ENCODE results near the gene TNFSF11. TPM values are rescaled to one million over a fixed set of nuclear protein-coding genes. Genes with fewer than 3 reads are reported as not detected.

TNFSF11 gene
- total and polyA plus RNA-seq, 2 donors from 2014 or later: 0.22 TPM; not detected in 1

- FAIRE-seq (no peak), DNase-seq (no peak)
- no peak for TF ChIP-seq CTCF (IDR thresholded peaks at IDR 0.05; ENCODE audit: borderline replicate concordance, extremely low read depth, insufficient read depth)
- Histone ChIP-seq H3K9me3 (ENCODE audit: control insufficient read depth in 2 of 3, insufficient read depth in 1 of 3, low read length in 3 of 3) (peaks cover 0 to 6% (median 0%) of the 10 kb centered on the region in 3 donors), H3K9ac (ENCODE audit: low read length in 3 of 3) (no peak overlapping the region), H3K4me1 (ENCODE audit: control insufficient read depth in 2 of 3, insufficient read depth in 2 of 3, low read depth in 1 of 3, low read length in 3 of 3) (no peaks in the 10 kb centered on the region), H3K36me3 (ENCODE audit: control insufficient read depth in 2 of 3, insufficient read depth in 3 of 3, low read length in 3 of 3) (no peaks in the 10 kb centered on the region), H3K27me3 (ENCODE audit: control insufficient read depth, insufficient read depth, low read length) (no peaks in the 10 kb centered on the region), H3K4me3 (ENCODE audit: low read length in 3 of 3) (no peak overlapping the region), H3K27ac (ENCODE audit: low read depth in 2 of 2, low read length in 2 of 2) (no peak overlapping the region)
- intact Hi-C loops (cut with DNase I): no loop called here
These were observed 64.9 kb downstream of the TNFSF11 start for GRCh38 chr13:42638886-42639285.

- intact Hi-C loops (cut with DNase I): no loop called here
- no peaks in the 10 kb centered on the region for H3K27me3 ChIP-seq (ENCODE audit: control insufficient read depth, insufficient read depth, low read length)
These were observed 69.1 kb downstream of the TNFSF11 start for GRCh38 chr13:42643076-42643475.

GRCh38 chr13:42644841-42645240, 70.9 kb downstream of the TNFSF11 start:
- no peak for FAIRE-seq
- H3K27ac ChIP-seq (ENCODE audit: low read depth in 2 of 2, low read length in 2 of 2): no peak overlapping the region
- TF ChIP-seq CTCF (IDR thresholded peaks at IDR 0.05; ENCODE audit: borderline replicate concordance, extremely low read depth, insufficient read depth): no peak
- intact Hi-C loops (cut with DNase I): no loop called here
- peaks cover 0 to 6% (median 0%) of the 10 kb centered on the region in 3 donors for H3K9me3 ChIP-seq (ENCODE audit: control insufficient read depth in 2 of 3, insufficient read depth in 1 of 3, low read length in 3 of 3)
- H3K4me3 ChIP-seq (ENCODE audit: low read length in 3 of 3): no peak overlapping the region
- H3K36me3 ChIP-seq (ENCODE audit: control insufficient read depth in 2 of 3, insufficient read depth in 3 of 3, low read length in 3 of 3): no peaks in the 10 kb centered on the region
- no peaks in the 10 kb centered on the region for H3K27me3 ChIP-seq (ENCODE audit: control insufficient read depth, insufficient read depth, low read length)
- no peak for DNase-seq
- no peaks in the 10 kb centered on the region for H3K4me1 ChIP-seq (ENCODE audit: control insufficient read depth in 2 of 3, insufficient read depth in 2 of 3, low read depth in 1 of 3, low read length in 3 of 3)
- H3K9ac ChIP-seq (ENCODE audit: low read length in 3 of 3): no peak overlapping the region

More at GRCh38 chr13:42643076-42643475, 69.1 kb downstream of the TNFSF11 start:
- H3K9me3 ChIP-seq (ENCODE audit: control insufficient read depth in 2 of 3, insufficient read depth in 1 of 3, low read length in 3 of 3): peaks cover 0 to 6% (median 0%) of the 10 kb centered on the region in 3 donors
- TF ChIP-seq CTCF (IDR thresholded peaks at IDR 0.05; ENCODE audit: borderline replicate concordance, extremely low read depth, insufficient read depth): no peak
- FAIRE-seq (no peak), DNase-seq (no peak)
- no peaks in the 10 kb centered on the region for H3K4me1 ChIP-seq (ENCODE audit: control insufficient read depth in 2 of 3, insufficient read depth in 2 of 3, low read depth in 1 of 3, low read length in 3 of 3)
- no peak overlapping the region for H3K4me3 ChIP-seq (ENCODE audit: low read length in 3 of 3)
- no peaks in the 10 kb centered on the region for H3K36me3 ChIP-seq (ENCODE audit: control insufficient read depth in 2 of 3, insufficient read depth in 3 of 3, low read length in 3 of 3)
- no peak overlapping the region for H3K27ac ChIP-seq (ENCODE audit: low read depth in 2 of 2, low read length in 2 of 2)
- no peak overlapping the region for H3K9ac ChIP-seq (ENCODE audit: low read length in 3 of 3)

GRCh38 chr13:42645717-42646116, 71.8 kb downstream of the TNFSF11 start:
- intact Hi-C loops (cut with DNase I): no loop called here
- DNase-seq: no peak
- no peak for TF ChIP-seq CTCF (IDR thresholded peaks at IDR 0.05; ENCODE audit: borderline replicate concordance, extremely low read depth, insufficient read depth)
- Histone ChIP-seq H3K4me3 (ENCODE audit: low read length in 3 of 3) (no peak overlapping the region), H3K9ac (ENCODE audit: low read length in 3 of 3) (no peak overlapping the region), H3K27ac (ENCODE audit: low read depth in 2 of 2, low read length in 2 of 2) (no peak overlapping the region), H3K27me3 (ENCODE audit: control insufficient read depth, insufficient read depth, low read length) (no peaks in the 10 kb centered on the region), H3K9me3 (ENCODE audit: control insufficient read depth in 2 of 3, insufficient read depth in 1 of 3, low read length in 3 of 3) (peaks cover 0 to 6% (median 0%) of the 10 kb centered on the region in 3 donors), H3K4me1 (ENCODE audit: control insufficient read depth in 2 of 3, insufficient read depth in 2 of 3, low read depth in 1 of 3, low read length in 3 of 3) (no peaks in the 10 kb centered on the region), H3K36me3 (ENCODE audit: control insufficient read depth in 2 of 3, insufficient read depth in 3 of 3, low read length in 3 of 3) (no peaks in the 10 kb centered on the region)
- FAIRE-seq: no peak

Data from kidney (tissue), 14 donors.